ENCODE measurements around the gene BRSK1. TPM values are rescaled to one million over a fixed set of nuclear protein-coding genes. Genes with fewer than 3 reads are reported as not detected.

Gene BRSK1
- total and polyA plus RNA-seq, 2 of the 13 experiments (the other 11 are each of a cell fraction or from before 2014, with no cell fraction given) = 0.18 to 1.2 TPM

GRCh38 chr19:55339105-55339888 lies 55.5 kb downstream of the BRSK1 start, which contains the start of gene KMT5C (continued):
- TF ChIP-seq CHD2 (IDR thresholded peaks at IDR 0.05; ENCODE audit: low read depth, low read length) (peak; percentile 76), REPIN1 (CRISPR knock-in tag; IDR thresholded peaks at IDR 0.05; ENCODE audit: borderline replicate concordance, low read depth) (0 out of 2 replicates have a peak, but pooled peaks have one; percentile 41), MNT (IDR thresholded peaks at IDR 0.05) (peak; percentile 54; the same call in 1 of the 2 replicates), ZMAT3 (CRISPR knock-in tag; conservative IDR thresholded peaks at IDR 0.05) (0 out of 2 replicates have a peak, but pooled peaks have one; percentile 50), PITX1 (CRISPR knock-in tag; IDR thresholded peaks at IDR 0.05) (peak; percentile 66), XRCC5 (optimal IDR thresholded peaks at IDR 0.05; ENCODE audit: low read length) (peak; percentile 19), SP2 (CRISPR knock-in tag; IDR thresholded peaks at IDR 0.05) (peak; percentile 98), ZNF44 (CRISPR knock-in tag; IDR thresholded peaks at IDR 0.05) (no peak), ZNF770 (CRISPR knock-in tag; IDR thresholded peaks at IDR 0.05) (no peak), GABPB1 (CRISPR knock-in tag; IDR thresholded peaks at IDR 0.05) (peak; percentile 74), NFYC (CRISPR knock-in tag; IDR thresholded peaks at IDR 0.05) (peak; percentile 96), MXD3 (CRISPR knock-in tag; IDR thresholded peaks at IDR 0.05) (no peak), RARA (CRISPR knock-in tag; IDR thresholded peaks at IDR 0.05) (no peak), YY1 (IDR thresholded peaks at IDR 0.05; ENCODE audit: insufficient read depth, insufficient replicate concordance, low read depth, low read length) (peak; percentile 9), ZNF788 (CRISPR knock-in tag; IDR thresholded peaks at IDR 0.05; ENCODE audit: borderline replicate concordance) (peak; percentile 10; the same call in 1 of the 2 replicates), GABPA (IDR thresholded peaks at IDR 0.05; ENCODE audit: low read depth, low read length) (peak; percentile 25; the same call in 1 of the 2 replicates), GABPA (CRISPR knock-in tag; IDR thresholded peaks at IDR 0.05; ENCODE audit: low read depth) (no peak), SOX5 (CRISPR knock-in tag; IDR thresholded peaks at IDR 0.05; ENCODE audit: borderline replicate concordance) (0 out of 2 replicates have a peak, but pooled peaks have one; percentile 12), ASH2L (IDR thresholded peaks at IDR 0.05; ENCODE audit: insufficient read length, low read depth, low read length) (peak; percentile 49), POLR2A (IDR thresholded peaks at IDR 0.05; ENCODE audit: insufficient read depth in 1 of 2, low read depth in 2 of 2, low read length in 2 of 2) (peak in 1 of 2 experiments; percentile 14; a peak in 2 of 4 replicates), ZNF660 (CRISPR knock-in tag; IDR thresholded peaks at IDR 0.05; ENCODE audit: borderline replicate concordance, low read depth) (no peak), PHF5A (CRISPR knock-in tag; IDR thresholded peaks at IDR 0.05; ENCODE audit: low read depth, unreplicated experiment) (peak; percentile 23), JUNB (CRISPR knock-in tag; IDR thresholded peaks at IDR 0.05; ENCODE audit: borderline replicate concordance) (no peak), ZBTB43 (CRISPR knock-in tag; conservative IDR thresholded peaks at IDR 0.05) (0 out of 2 replicates have a peak, but pooled peaks have one; percentile 43), LCORL (IDR thresholded peaks at IDR 0.05) (no peak), LCORL (CRISPR knock-in tag; IDR thresholded peaks at IDR 0.05) (peak; percentile 68)
